ENCODE measurements around the gene PLB1.
A peak's percentile ranks its signal among the peaks of the same experiment; 100 is the strongest.

The PLB1 gene

GRCh38 chr2:28662044-28662443 lies 166.2 kb downstream of the PLB1 start:
- TF ChIP-seq NFIC (IDR thresholded peaks at IDR 0.05) = no peak
- TF ChIP-seq EP300 (IDR thresholded peaks at IDR 0.05; ENCODE audit: borderline replicate concordance) = 0 out of 2 replicates have a peak, but pooled peaks have one; percentile 3

- 0 out of 2 replicates have a peak, but pooled peaks have one; percentile 10 for TF ChIP-seq TEAD4 (IDR thresholded peaks at IDR 0.05)
- no peak for TF ChIP-seq FOXM1 (IDR thresholded peaks at IDR 0.05; ENCODE audit: borderline replicate concordance, low read depth)
- no peak for TF ChIP-seq ZBTB7A (IDR thresholded peaks at IDR 0.05; ENCODE audit: low read depth)
- peak; percentile 32; the same call in 1 of the 2 replicates for TF ChIP-seq CREB1 (IDR thresholded peaks at IDR 0.05; ENCODE audit: low read depth)
These were observed 166.8 kb downstream of the PLB1 start for GRCh38 chr2:28662468-28663181.

GRCh38 chr2:28663359-28663758 lies 167.5 kb downstream of the PLB1 start:
- TF ChIP-seq YY1 (IDR thresholded peaks at IDR 0.05; ENCODE audit: low read depth) (no peak), REST (IDR thresholded peaks at IDR 0.05; ENCODE audit: low read depth) (no peak), TEAD4 (IDR thresholded peaks at IDR 0.05) (peak; percentile 35; the same call in 1 of the 2 replicates)

- TF ChIP-seq YY1 (IDR thresholded peaks at IDR 0.05; ENCODE audit: low read depth) (peak; percentile 42; the same call in 1 of the 2 replicates), EP300 (IDR thresholded peaks at IDR 0.05; ENCODE audit: borderline replicate concordance) (no peak)
These were observed 168.4 kb downstream of the PLB1 start for GRCh38 chr2:28664120-28664842.

GRCh38 chr2:28665041-28665704 lies 169.3 kb downstream of the PLB1 start:
- TF ChIP-seq CREB1 (IDR thresholded peaks at IDR 0.05; ENCODE audit: low read depth) (no peak), RAD21 (IDR thresholded peaks at IDR 0.05; ENCODE audit: low read depth) (no peak), TAF1 (IDR thresholded peaks at IDR 0.05; ENCODE audit: low read depth) (no peak), REST (IDR thresholded peaks at IDR 0.05; ENCODE audit: low read depth) (no peak), TEAD4 (IDR thresholded peaks at IDR 0.05) (no peak), FOXM1 (IDR thresholded peaks at IDR 0.05; ENCODE audit: borderline replicate concordance, low read depth) (no peak), CEBPB (IDR thresholded peaks at IDR 0.05) (no peak), MAX (IDR thresholded peaks at IDR 0.05) (no peak), ZBTB7A (IDR thresholded peaks at IDR 0.05; ENCODE audit: low read depth) (no peak), NFIC (IDR thresholded peaks at IDR 0.05) (no peak), YY1 (IDR thresholded peaks at IDR 0.05; ENCODE audit: low read depth) (no peak), EGR1 (IDR thresholded peaks at IDR 0.05) (no peak), USF1 (IDR thresholded peaks at IDR 0.05) (no peak), EP300 (IDR thresholded peaks at IDR 0.05; ENCODE audit: borderline replicate concordance) (no peak), TCF12 (IDR thresholded peaks at IDR 0.05; ENCODE audit: low read depth) (no peak)

GRCh38 chr2:28666496-28667184 lies 170.8 kb downstream of the PLB1 start:
- TF ChIP-seq MAX (IDR thresholded peaks at IDR 0.05) = no peak
- no peak for TF ChIP-seq NFIC (IDR thresholded peaks at IDR 0.05)
- no peak for TF ChIP-seq YY1 (IDR thresholded peaks at IDR 0.05; ENCODE audit: low read depth)
- TF ChIP-seq TEAD4 (IDR thresholded peaks at IDR 0.05) = no peak
- TF ChIP-seq REST (IDR thresholded peaks at IDR 0.05; ENCODE audit: low read depth) = no peak
- TF ChIP-seq RAD21 (IDR thresholded peaks at IDR 0.05; ENCODE audit: low read depth) = no peak
- TF ChIP-seq USF1 (IDR thresholded peaks at IDR 0.05) = no peak
- TF ChIP-seq TAF1 (IDR thresholded peaks at IDR 0.05; ENCODE audit: low read depth) = no peak
- TF ChIP-seq EGR1 (IDR thresholded peaks at IDR 0.05) = no peak
- TF ChIP-seq TCF12 (IDR thresholded peaks at IDR 0.05; ENCODE audit: low read depth) = no peak
- TF ChIP-seq CREB1 (IDR thresholded peaks at IDR 0.05; ENCODE audit: low read depth) = no peak
- TF ChIP-seq ZBTB7A (IDR thresholded peaks at IDR 0.05; ENCODE audit: low read depth) = no peak
- no peak for TF ChIP-seq EP300 (IDR thresholded peaks at IDR 0.05; ENCODE audit: borderline replicate concordance)
- TF ChIP-seq FOXM1 (IDR thresholded peaks at IDR 0.05; ENCODE audit: borderline replicate concordance, low read depth) = no peak
- TF ChIP-seq CEBPB (IDR thresholded peaks at IDR 0.05) = no peak
